NK-92 treated with Interleukin-12 subunit alpha and Interleukin-12 subunit beta, amount 100 ng/mL, for 24 hours (cell line): ENCODE data around the gene PRELID3B.
"Not testable (repeated sequence)": the region's sequence is repeated elsewhere in the genome, so short reads cannot be mapped to it uniquely, and the experiment has no call there.

Experiments
- DNase-seq: peaks from one replicate; lab custom pipeline; 2025; lab: John Stamatoyannopoulos, UW

Gene PRELID3B

GRCh38 chr20:59048681-59049030, 6.1 kb upstream of the PRELID3B start:
- no peak for DNase-seq

DNA sequence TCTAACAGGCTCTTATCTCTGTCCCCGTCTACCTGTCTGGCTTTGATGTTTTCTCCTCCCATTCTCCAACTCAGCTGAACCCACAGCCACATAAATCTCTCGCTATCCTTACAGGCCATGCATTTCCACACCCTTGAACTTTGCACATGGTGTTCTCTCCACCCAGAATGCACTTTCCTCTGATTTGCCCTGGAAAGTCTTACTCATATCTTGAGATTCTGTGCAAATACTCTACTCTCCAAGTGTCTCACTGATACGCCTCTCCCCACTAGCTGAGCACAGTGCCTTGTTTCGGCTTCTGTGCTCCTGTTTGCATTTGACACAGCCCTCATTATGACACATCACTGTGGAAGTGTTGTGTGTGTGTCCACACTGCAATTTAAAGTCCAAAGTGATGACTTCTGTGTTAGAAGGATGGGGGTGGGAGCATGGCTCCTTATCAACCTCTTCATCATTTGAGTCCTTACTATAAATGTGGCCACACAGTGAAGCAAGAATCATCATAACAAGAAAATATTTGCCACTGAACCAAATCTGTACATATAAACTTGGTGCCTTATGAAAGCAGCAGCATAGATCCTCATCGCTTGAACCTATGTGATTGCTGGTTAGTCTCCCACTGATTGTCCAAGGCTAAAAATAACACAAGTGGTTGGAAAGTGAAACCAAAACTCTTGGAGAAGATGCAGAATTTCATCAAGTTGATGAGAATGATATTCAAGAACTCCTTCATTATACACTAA, 5.5 kb upstream of the PRELID3B start:
- DNase-seq = no peak

DNA sequence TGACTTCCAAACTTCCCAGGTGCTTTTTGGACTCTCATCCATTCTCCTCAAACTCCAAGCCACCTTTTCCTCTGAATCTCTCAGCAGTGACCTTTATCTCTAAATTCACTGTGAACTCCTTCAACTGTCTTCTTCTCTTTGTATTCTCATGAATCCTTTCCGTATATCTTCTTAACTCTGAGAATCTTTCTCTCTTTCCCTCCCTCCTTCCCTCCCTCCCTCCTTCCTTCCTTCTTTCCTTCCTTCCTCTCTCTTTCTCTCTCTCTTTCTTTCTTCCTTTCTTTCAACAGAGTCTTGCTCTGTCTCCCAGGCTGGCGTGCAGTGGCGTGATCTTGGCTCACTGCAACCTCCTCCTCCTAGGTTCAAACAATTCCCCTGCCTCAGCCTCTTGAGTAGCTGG, 4.3 kb upstream of the PRELID3B start:
- no peak for DNase-seq

GRCh38 chr20:59044796-59045195, 2.2 kb upstream of the PRELID3B start:
- DNase-seq = no peak

DNA sequence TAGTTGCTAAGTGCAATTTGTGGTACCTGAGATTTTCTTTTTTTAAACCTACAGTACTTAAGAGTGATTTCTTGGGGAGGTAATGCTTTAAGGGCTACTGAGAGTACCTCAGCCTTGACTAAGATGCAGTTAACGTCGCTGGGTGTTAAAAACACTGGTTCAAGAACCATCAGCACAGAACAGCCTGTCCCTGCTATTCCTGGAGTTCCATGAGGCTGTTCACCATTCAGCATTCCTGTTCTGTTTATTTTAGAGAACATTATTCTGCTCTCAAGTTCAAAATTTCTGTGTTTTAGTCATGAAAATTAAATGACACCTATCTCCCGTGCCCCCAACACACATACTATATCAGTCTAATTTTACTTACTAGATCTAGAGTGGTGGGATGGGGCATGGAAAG, 1.7 kb upstream of the PRELID3B start:
- no peak for DNase-seq

GRCh38 chr20:59043698-59044097, 1.1 kb upstream of the PRELID3B start:
- DNase-seq = no peak

- peak; percentile 90 for DNase-seq
These were observed 428 bp upstream of the PRELID3B start for GRCh38 chr20:59042796-59043631.

DNA sequence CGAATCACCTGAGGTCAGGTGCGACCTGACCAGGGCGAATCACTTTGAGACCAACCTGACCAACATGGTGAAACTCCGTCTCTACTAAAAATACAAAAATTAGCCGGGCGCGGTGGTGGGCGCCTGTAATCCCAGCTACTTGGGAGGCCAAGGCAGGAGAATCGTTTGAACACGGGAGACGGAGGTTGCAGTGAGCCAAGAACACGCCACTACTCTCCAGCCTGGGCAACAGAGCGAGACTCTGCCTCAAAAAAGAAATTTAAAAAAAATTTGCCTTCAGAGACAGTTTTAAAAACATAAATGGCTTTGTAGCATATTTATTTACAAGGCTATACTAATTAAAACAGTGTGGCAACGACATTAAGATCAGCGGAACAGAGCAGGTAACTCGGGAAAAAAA, 1.1 kb downstream of the PRELID3B start:
- not testable (repeated sequence) for DNase-seq

DNA sequence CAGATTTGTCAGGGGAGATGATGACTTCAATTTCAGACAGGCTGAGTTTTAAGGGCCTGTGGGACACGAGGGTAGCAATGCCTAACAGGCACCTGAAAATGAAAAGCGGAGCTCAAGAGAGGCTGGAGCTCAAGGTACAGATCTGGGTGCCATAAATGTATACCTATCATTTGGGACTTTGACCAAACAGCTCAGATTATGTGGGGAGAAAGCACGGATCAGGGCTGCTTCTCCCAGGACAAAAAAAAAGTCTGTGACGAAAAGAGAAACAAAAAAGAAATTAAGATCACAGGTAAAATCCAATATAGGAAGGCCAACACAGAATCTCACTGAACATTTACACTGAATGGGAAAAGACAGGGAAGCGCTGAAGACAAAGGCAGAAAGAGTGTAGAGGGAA, 1.9 kb downstream of the PRELID3B start:
- no peak for DNase-seq

DNA sequence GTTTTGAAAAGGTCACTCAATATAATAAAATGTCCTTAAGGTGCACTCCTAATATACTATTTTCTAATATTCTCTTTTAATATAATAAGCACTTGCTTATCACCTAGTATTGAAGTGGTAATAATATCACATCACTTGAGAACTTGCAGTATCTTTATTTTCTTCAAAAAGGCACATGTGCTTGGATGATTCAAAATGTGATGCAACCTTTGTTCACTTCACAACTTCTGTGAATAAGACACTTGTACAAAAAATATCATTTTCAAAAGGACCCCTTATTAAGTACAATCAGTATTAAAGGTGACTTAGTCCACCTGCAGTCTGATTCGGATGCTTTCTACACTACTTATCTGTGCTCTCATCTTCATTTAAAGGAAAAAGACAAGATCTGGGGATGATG, 3.4 kb downstream of the PRELID3B start:
- DNase-seq = no peak

DNA sequence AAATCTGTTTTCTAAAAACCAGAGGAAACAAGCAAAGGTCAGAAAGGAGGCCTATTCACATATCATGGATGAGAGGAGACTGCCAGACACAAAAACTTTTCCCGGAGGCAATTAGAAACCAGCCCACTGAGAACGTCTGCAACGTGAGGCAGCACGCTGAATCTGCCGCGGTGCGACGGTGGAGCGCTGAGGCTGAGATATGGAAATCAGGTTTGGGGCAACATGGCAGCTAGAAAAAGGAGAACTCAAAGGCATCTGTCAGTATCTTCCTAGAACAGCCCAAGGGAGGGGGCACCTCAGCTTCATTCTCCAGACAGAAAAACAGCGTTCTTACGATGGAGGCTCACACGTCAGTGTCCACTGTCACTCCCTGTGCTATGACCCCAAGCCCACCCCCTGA, 5.2 kb downstream of the PRELID3B start:
- no peak for DNase-seq

GRCh38 chr20:59035381-59035780, 7.2 kb downstream of the PRELID3B start:
- no peak for DNase-seq

DNA sequence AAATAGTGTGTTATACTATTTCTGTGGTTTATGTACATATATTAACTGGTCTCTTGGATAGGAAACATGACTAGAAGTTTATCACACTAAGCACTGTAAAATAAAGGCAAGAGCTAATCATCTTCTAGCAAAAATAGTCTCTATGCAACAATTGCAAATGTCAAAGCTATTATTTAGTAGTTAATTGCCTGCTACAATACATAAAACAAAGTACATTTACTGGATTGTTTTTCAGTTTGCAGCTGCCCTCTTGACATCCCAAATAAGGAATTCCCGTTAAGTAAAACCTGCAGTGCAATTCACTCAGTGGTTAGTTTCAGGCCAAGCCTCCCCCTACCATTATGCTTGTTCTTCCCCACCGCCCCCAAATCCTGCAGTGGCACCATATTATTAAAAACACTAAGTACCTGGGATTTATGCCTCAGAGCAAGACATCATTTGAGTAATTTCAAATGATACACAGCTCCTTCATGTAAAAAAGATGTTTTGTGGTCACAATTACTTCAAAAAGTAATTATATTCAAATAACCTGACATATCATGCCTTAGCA, 8.9 kb downstream of the PRELID3B start:
- no peak for DNase-seq

GRCh38 chr20:59033093-59033492, 9.5 kb downstream of the PRELID3B start:
- DNase-seq = no peak

DNA sequence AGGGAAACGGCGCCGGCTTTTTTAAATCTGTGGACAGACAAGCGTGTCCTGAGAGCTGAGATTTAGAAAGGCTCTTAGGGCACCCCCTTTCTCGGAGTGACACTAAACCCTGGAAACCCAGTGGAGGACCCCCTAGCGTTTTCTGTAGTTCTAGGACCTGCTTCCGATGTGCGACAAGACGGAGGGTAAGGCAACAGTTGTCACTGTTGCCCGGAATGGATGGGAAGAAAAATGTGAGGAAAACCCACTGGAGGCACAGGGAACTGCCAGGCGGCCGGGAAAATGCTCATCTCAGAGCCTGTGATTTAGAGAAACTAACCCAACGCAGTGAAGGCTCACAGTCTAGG, 9.9 kb downstream of the PRELID3B start:
- DNase-seq = no peak

DNA sequence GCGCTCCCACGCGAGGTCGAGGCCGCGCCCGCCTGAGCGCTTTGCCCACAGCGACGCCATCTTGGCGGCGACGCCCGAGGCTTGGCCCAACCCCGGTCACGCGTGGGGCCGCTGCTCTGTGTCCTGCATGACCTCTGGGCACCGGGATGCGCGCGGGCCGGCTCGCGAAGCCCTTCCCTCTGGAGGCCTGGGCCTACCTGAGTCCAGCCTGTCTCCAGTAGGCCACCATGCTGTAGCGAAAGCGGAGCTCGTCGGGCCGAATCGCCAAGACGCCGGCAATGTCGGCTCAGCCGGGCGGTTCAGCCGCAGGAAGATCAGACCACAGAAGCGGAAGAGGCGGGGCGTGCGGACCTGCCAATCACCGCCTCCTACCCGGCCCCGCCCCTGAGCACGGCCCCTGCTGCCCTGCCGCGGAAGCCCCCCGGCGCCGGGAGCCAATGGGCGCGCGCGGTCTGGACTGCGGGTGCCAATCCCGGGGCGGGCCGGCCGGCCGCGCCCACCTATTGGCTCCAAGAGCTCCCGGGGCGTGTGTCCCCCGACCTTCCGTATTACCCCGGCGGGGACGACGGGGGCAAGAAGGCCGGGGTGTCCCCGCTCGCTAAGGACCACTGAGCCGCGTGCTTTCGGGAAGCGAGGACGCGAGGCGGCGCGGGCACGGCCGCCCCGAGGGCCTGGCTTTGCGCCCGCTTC, 10.4 kb downstream of the PRELID3B start, which contains the start of gene ATP5F1E:
TSS of gene ATP5F1E (minus strand) at position 313 of the 690 bp plus-strand sequence. CDS start at position 229, 84 bp downstream.
- DNase-seq = peak; percentile 96

DNA sequence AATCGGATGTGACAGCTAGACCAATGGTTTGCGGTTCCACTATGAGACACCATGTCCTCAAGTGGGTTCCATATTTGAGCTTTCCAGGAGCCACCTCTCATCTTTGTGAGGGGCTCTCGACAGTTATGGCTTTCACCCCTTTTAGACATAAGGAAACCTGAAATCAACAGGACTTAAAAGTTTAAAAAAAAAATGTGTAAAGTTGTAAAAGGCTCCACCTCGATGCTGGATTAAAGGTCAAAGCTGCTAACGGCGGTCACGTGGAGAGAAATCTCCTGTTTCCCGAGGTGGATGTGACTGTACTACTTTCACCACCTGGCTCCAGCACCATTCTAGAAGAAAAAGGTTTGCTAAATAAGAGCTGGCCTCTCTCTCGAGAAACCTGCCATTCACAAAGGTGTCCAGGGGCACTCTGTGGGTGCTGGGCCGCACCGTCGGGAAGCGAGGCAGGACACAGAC, 11.0 kb downstream of the PRELID3B start:
- no peak for DNase-seq

DNA sequence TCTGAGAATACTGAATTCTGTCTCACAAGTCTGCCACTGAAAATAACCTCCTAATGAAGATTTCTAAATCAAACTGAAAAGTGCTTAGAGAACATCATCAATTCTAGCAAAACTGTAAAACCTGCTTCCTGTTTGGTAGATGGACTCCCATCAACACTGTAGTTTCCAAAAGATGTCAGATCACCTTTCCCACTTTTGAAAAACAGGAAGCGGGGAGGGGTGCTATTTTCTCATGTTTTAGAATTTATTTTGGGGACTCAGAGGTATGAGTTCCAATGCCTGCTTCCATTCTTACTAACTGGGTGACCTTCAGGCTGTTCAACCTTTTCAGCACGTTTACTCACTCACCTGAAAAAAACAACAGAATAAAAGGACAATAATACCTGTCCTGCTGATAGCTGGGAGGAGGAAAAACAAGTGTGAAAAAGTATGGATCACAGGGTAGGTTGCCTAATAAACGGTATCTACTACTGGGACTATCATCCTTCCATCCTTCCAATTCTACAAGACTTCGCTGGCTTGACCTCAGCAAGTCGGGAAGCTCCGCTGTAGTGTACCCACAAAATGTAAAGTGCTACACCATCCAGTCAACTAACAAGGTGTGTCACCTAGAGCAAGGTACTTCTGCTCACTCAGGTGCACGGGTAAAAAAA, 11.5 kb downstream of the PRELID3B start:
- DNase-seq = no peak

GRCh38 chr20:59028812-59029211, 13.8 kb downstream of the PRELID3B start:
- no peak for DNase-seq

- DNase-seq = no peak
These were observed 14.8 kb downstream of the PRELID3B start for GRCh38 chr20:59027741-59028320.

DNA sequence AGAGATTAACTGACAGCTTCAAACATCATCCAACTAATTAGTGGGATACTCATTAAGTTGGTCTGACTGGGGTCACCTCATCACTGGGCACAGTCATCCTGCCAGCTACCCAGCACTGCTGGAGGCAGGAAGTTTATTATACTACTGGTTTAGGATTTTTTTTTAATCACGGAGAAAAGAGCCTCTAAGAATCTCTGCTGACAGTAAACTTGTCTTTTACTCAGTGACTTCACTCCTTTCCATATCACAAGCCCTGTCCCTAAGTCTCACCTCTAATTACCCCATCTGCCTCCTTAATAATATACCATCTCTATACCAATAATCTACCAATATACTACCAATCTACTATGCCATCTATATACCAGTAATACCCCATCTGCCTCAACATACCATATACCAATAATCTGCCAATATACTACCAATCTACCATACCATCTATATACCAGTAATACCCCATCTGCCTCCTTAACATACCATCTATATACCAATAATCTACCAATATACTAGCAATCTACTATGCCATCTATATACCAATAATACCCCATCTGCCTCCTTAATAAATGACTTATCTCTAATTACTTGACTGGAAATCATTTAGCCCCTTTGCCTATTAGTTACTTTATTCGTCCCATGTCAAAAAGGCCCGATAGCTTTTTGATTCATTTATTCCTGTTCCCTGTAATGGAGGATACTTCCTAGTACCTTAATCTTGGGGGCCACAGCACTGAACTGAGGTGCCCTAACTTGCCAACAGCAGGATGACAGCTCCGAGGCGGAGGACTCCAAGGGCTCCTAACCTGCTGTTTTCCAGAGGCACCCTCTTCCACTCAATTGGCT, 15.5 kb downstream of the PRELID3B start:
- DNase-seq = no peak
